Stimulated activated CD4-positive, alpha-beta T cell treated with anti-CD3 and anti-CD28 coated beads, Interleukin-1b, Interleukin-23, amount 100 ng/mL, for 1 hour (primary cell): Measurements from ENCODE around the gene DDO.

Source experiments
- DNase-seq, 2 donors: peaks; one replicate each; pipeline ENCODE4 v3.0.0-alpha.2; 2020; ENCODE audit warnings: low read depth in 2 of 2

DDO gene

DNA sequence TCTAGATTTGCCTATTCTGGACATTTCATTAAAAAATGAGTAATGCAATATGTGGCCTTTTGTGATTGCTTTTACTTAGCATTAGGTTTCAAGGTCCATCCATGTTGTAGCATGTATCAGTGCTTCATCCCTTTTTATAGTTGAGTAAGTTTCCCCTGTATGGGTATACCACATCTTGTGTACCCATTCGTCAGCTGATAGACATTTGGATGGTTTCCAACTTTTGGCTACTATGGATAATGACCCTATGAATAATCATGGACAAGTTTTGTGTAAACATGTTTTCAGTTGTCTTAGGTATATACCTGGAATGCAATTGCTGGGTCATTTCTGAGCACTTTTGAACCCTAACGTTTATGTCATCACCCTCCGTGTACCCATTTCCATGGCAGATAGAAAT is 72.6 kb downstream of the DDO start:
- DNase-seq, result no peak
